Sigmoid colon (tissue), 7 donors: ENCODE data around the gene LINGO4. TPM values are rescaled to one million over a fixed set of nuclear protein-coding genes. Genes with fewer than 3 reads are reported as not detected.
"Not testable (repeated sequence)": the region's sequence is repeated elsewhere in the genome, so short reads cannot be mapped to it uniquely, and the experiment has no call there.

ENCODE experiments used
- DNase-seq: peaks from one replicate; pipeline ENCODE4 v3.0.0-alpha.2; 2019
- H3K27ac ChIP-seq, 4 donors: fragments of 200-600 bp; sonication (generic); one replicate each; pipeline ENCODE4 v1.5.1; 2016 to 2019; ENCODE audit warnings: mild to moderate bottlenecking in 1 of 4
- H3K27me3 ChIP-seq, 3 donors: fragments of 200-600 bp; sonication (generic); one replicate each; pipeline ENCODE4 v1.5.1; 2019; ENCODE audit warnings: mild to moderate bottlenecking in 1 of 3
- H3K36me3 ChIP-seq, 4 donors: fragments of 200-600 bp; sonication (generic); one replicate each; pipeline ENCODE4 v1.5.1; 2016 to 2019
- H3K4me1 ChIP-seq, 4 donors: fragments of 200-600 bp; sonication (generic); one replicate each; pipeline ENCODE4 v1.5.1; 2017 to 2019
- H3K4me3 ChIP-seq, 4 donors: fragments of 200-600 bp; sonication (generic); one replicate each; pipeline ENCODE4 v1.5.1; 2017 to 2019; ENCODE audit warnings: mild to moderate bottlenecking in 2 of 4, moderate library complexity in 1 of 4
- H3K9me3 ChIP-seq, 4 donors: fragments of 200-600 bp in 3 of 4; sonication (generic) in 3 of 4; one replicate each; pipeline versions ENCODE4 v1.5.1 to v1.6.1; 2013 to 2019
- EP300 ChIP-seq, 4 donors: sonication (generic); formaldehyde crosslinking; IDR thresholded peaks; one replicate each; pipeline ENCODE4 v1.6.1; 2017; ENCODE audit warnings: antibody characterized with exemption in 4 of 4
- POLR2A ChIP-seq, 2 donors: fragments of 450-650 bp; IDR thresholded peaks; one replicate each; pipeline ENCODE4 v1.6.1; 2016; ENCODE audit warnings: antibody characterized with exemption in 2 of 2, mild to moderate bottlenecking in 2 of 2, moderate library complexity in 2 of 2
- POLR2AphosphoS5 ChIP-seq, 4 donors: sonication (generic); formaldehyde crosslinking; IDR thresholded peaks; one replicate each; pipeline ENCODE4 v1.6.1; 2017; ENCODE audit warnings: antibody characterized with exemption in 4 of 4
- WGBS, 2 donors: extraction: QIAGEN DNeasy Blood & Tissue Kit; methylation state at CpG; one replicate each; pipeline ENCODE4 v1.1.7; 2013; 5-methylcytosine and 5-hydroxymethylcytosine counted together
- intact Hi-C: fragments of 100-400 bp; cut with DNase I; formaldehyde crosslinking; loops from one replicate; pipeline ENCODE4 v1.15.1; 2023
- polyA plus RNA-seq, 3 donors: library from polyadenylated mRNA; stranded (reverse); fragments of 200-250 nt; gene quantifications; one replicate each; pipeline ENCODE4 v1.2.3, GENCODE V29; 2013
- total RNA-seq, 4 donors: library from RNA; depleted of rRNA; stranded (reverse); fragments of >200 nt; gene quantifications; one replicate each; pipeline ENCODE4 v1.1.0, GENCODE V29; 2016
- TF ChIP-seq, protein P1 (sequence below), 4 experiments: fragments of 450-650 bp in 3 of 4; fragments of 200-600 bp in 1 of 4; IDR thresholded peaks; one replicate each; pipeline ENCODE4 v1.5.1; 2016 to 2019; ENCODE audit warnings: antibody characterized with exemption in 4 of 4, mild to moderate bottlenecking in 3 of 4, moderate library complexity in 2 of 4
- donor health status: healthy with polysubstance abuse.
- donor health status: Bipolar disorder and iron deficiency.
- donor health status: healthy.

The LINGO4 gene
- total and polyA plus RNA-seq, 7 donors, result 0.13 to 0.16 TPM; not detected in 5

GRCh38 chr1:151783796-151784195, 21.4 kb downstream of the LINGO4 start:
- no peak for DNase-seq
- intact Hi-C loops, result no loop called here
- peak overlapping the region in 1 of 4 donors; percentile 4 for H3K27ac ChIP-seq
- H3K27me3 ChIP-seq, result no peaks in the 10 kb centered on the region
- H3K4me3 ChIP-seq, result no peak overlapping the region
- WGBS, 2 donors, result 70 to 87% methylated on average over 2 of the region's 2 CpGs
- H3K36me3 ChIP-seq, result peaks cover 0 to 36% (median under 1%) of the 10 kb centered on the region in 4 donors
- TF ChIP-seq, protein P1, sequence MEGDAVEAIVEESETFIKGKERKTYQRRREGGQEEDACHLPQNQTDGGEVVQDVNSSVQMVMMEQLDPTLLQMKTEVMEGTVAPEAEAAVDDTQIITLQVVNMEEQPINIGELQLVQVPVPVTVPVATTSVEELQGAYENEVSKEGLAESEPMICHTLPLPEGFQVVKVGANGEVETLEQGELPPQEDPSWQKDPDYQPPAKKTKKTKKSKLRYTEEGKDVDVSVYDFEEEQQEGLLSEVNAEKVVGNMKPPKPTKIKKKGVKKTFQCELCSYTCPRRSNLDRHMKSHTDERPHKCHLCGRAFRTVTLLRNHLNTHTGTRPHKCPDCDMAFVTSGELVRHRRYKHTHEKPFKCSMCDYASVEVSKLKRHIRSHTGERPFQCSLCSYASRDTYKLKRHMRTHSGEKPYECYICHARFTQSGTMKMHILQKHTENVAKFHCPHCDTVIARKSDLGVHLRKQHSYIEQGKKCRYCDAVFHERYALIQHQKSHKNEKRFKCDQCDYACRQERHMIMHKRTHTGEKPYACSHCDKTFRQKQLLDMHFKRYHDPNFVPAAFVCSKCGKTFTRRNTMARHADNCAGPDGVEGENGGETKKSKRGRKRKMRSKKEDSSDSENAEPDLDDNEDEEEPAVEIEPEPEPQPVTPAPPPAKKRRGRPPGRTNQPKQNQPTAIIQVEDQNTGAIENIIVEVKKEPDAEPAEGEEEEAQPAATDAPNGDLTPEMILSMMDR (IDR thresholded peaks at IDR 0.05), result no peak
- no peaks in the 10 kb centered on the region for H3K4me1 ChIP-seq
- no peaks in the 10 kb centered on the region for H3K9me3 ChIP-seq

- 94 to 95% methylated on average over 3 of the region's 3 CpGs for WGBS, 2 donors
- intact Hi-C loops, result no loop called here
- TF ChIP-seq, protein P1 (IDR thresholded peaks at IDR 0.05), result no peak
- TF ChIP-seq EP300 (IDR thresholded peaks at IDR 0.05), result no peak
- H3K27me3 ChIP-seq, result no peaks in the 10 kb centered on the region
- H3K9me3 ChIP-seq, result no peaks in the 10 kb centered on the region
- DNase-seq, result no peak
- H3K27ac ChIP-seq, result no peak overlapping the region
- H3K4me1 ChIP-seq, result no peaks in the 10 kb centered on the region
- H3K36me3 ChIP-seq, result peaks cover 0 to 46% (median 3%) of the 10 kb centered on the region in 4 donors
- H3K4me3 ChIP-seq, result no peak overlapping the region
Measured at GRCh38 chr1:151782741-151783140, 22.5 kb downstream of the LINGO4 start.

- peaks cover 0 to 51% (median 3%) of the 10 kb centered on the region in 4 donors for H3K36me3 ChIP-seq
Measured at GRCh38 chr1:151782026-151782425, 23.2 kb downstream of the LINGO4 start.

GRCh38 chr1:151780736-151781135, 24.5 kb downstream of the LINGO4 start:
- 85 to 96% methylated on average over 5 of the region's 5 CpGs for WGBS, 2 donors
- H3K4me3 ChIP-seq, DNase-seq, intact Hi-C loops, H3K27ac ChIP-seq, H3K9me3 ChIP-seq, H3K27me3 ChIP-seq, H3K4me1 ChIP-seq: not testable (repeated sequence)
- peaks cover 0 to 64% (median 3%) of the 10 kb centered on the region in 4 donors for H3K36me3 ChIP-seq

More at GRCh38 chr1:151782026-151782425, 23.2 kb downstream of the LINGO4 start:
- H3K27ac ChIP-seq, DNase-seq, H3K4me3 ChIP-seq, H3K4me1 ChIP-seq, H3K27me3 ChIP-seq, H3K9me3 ChIP-seq, intact Hi-C loops: not testable (repeated sequence)
- 86 to 89% methylated on average over 5 of the region's 5 CpGs for WGBS, 2 donors

DNA sequence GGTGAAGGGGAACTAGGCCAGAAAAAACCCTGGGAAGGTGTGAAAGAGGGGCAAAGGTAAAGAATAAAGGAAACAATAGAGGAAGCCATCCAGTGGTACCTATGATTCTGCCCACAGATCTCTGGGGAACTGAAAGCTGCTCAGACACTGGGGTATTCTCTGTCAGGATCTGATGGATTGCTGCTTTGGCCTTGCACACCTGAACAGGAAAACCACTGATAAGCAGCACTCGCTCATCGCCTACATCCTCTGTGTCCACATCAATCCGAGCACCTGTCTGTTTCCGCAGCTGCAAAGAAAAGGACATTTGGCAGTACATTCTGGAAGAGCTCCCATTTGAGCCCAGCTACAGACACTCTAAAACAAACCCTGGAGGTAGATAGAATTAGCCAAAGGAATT, 25.4 kb downstream of the LINGO4 start:
- intact Hi-C loops, result no loop called here
- WGBS, 2 donors, result 69 to 95% methylated on average over 4 of the region's 4 CpGs
- Histone ChIP-seq H3K36me3 (peaks cover 0 to 73% (median 5%) of the 10 kb centered on the region in 4 donors), H3K4me3 (no peak overlapping the region), H3K4me1 (no peaks in the 10 kb centered on the region), H3K27me3 (no peaks in the 10 kb centered on the region), H3K9me3 (no peaks in the 10 kb centered on the region), H3K27ac (no peak overlapping the region)
- no peak for TF ChIP-seq POLR2AphosphoS5 (IDR thresholded peaks at IDR 0.05)
- no peak for TF ChIP-seq POLR2A (IDR thresholded peaks at IDR 0.05)
- DNase-seq, result no peak

DNA sequence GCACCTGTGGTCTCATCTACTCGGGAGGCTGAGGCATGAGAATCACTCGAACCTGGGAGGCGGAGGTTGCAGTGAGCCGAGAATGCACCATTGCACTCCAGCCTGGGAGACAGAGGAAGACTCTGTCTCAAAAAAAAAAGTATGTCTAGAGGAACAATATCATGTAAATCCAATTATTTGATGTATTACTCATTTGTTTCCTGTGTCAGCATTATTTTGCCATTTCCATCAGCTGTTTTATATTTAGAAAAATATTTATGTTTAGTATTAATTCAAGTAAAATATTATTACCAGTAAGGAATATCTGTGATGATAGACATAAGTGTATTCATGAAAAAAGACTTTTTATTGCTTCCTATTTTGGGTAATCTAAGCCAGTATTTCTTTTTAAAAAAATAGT, 27.9 kb downstream of the LINGO4 start:
- intact Hi-C loops, result no loop called here
- no peaks in the 10 kb centered on the region for H3K9me3 ChIP-seq
- H3K4me1 ChIP-seq, result no peaks in the 10 kb centered on the region
- H3K27ac ChIP-seq, result no peak overlapping the region
- TF ChIP-seq POLR2AphosphoS5 (IDR thresholded peaks at IDR 0.05), result no peak
- H3K27me3 ChIP-seq, result no peaks in the 10 kb centered on the region
- peaks cover 0 to 88% (median 11%) of the 10 kb centered on the region in 4 donors for H3K36me3 ChIP-seq
- WGBS, 2 donors, result 95 to 98% methylated on average over 4 of the region's 4 CpGs
- no peak overlapping the region for H3K4me3 ChIP-seq
- no peak for DNase-seq

GRCh38 chr1:151776665-151777062, 28.6 kb downstream of the LINGO4 start:
- WGBS, 2 donors, result 82 to 84% methylated on average over 3 of the region's 3 CpGs
- Histone ChIP-seq H3K4me3 (no peak overlapping the region), H3K27me3 (no peaks in the 10 kb centered on the region), H3K9me3 (no peaks in the 10 kb centered on the region), H3K36me3 (peaks cover 0 to 82% (median 11%) of the 10 kb centered on the region in 4 donors), H3K27ac (no peak overlapping the region), H3K4me1 (no peaks in the 10 kb centered on the region)
- DNase-seq, result no peak
- no peak for TF ChIP-seq POLR2AphosphoS5 (IDR thresholded peaks at IDR 0.05)
- TF ChIP-seq EP300 (IDR thresholded peaks at IDR 0.05), result no peak
- intact Hi-C loops, result no loop called here
